SKM-1 (cell line): ENCODE measurements around the gene DCAF8.

Experiments
- DNase-seq: peaks from one replicate; lab custom pipeline; 2025; ENCODE audit not compliant: unreplicated experiment; lab: John Stamatoyannopoulos, UW

Gene DCAF8

DNA sequence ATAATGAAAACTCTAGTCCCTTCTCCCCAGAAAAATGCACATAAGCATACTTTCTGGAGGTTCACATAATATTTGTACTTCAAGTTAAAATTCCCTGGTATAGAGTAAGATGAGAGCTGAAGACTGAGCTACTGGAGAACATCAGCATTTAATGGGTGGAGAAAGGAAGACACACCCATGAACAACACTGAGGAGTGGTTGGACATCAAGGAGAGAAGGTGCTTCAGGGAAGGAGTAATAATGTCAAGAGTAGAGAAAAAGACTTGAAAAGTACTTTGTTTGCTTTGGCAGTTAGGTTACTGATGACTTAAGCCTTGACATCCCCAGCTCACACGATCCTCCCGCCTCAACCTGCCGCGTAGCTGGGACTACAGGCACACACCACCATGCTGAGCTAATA lies 35.3 kb downstream of the DCAF8 start:
- no peak for DNase-seq

DNA sequence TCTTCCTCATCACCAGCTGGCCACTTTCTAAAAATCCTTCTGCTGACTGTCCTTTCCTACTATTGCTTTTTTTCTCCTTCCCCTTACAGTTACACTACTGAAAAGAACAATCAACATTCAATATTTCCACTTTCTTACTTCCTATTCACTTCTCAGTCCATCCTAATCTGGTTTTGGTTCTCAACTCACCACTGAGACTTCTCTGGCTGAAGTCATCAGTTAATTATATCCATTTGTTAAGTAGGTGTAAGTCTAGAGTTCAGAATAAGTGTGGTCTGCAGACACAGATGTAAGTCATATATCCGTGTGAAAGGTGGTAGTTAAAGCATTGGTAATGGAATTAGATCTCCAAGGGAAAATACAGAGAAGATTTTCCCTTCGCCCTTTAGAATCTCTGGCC lies 35.7 kb downstream of the DCAF8 start:
- DNase-seq: no peak

DNA sequence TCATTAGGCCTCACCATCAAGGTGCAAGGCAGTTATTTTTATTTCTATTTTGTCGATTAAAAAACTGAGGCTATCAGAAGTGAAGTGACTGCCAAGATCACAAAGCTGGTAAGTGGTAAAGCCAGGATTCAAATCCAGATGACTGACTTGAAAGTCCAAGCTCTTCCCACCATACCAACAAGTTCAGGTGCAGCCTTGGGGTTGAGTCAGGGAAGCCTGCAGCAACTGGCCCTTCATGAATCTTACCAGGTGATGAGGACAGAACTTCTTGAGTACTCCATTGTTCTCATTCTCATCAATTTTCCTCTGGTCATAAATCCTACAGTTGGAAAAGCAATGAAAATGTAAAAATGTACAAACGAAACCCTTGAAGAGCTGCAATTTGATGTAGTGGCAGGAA lies 37.0 kb downstream of the DCAF8 start:
- DNase-seq: no peak

DNA sequence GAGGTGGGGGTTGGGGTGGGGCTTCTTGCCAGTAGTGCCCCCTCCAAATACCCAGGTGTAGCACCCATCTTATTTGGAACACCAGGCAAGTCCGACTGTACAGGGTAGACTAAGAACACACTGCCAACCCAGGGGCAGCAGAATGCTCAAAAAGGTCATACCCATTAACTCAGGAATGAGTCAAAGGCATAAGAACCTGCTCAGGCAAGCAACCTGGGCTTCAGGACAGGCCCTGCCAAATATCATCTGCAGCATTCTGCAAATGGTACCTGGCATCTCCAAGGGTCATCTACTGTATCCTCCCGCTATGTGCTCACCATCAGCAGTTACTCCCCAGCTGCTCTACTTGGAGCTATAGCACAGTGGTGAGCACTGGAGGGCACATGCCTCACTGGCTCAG lies 37.7 kb downstream of the DCAF8 start:
- no peak for DNase-seq

GRCh38 chr1:160222546-160222945 lies 39.8 kb downstream of the DCAF8 start:
- DNase-seq: no peak

DNA sequence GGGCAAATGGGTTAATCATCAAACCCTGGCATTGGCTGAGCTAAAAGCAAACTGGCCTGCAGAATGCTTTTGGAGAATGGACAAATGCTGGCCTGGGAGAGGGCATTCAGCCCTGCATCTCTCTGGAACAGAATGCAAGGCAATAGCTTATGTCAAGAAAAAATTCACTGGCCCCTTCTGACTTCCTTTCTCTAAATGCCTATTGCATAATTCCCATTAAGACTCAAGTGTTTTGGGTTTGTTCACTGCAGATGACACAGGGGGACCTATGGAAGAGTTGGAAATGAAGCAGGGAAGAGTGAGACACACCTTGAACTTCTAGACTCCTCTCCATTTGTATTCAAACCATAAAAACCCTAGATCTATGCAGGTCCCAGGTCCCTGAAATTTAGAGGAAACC lies 41.3 kb downstream of the DCAF8 start:
- no peak for DNase-seq

DNA sequence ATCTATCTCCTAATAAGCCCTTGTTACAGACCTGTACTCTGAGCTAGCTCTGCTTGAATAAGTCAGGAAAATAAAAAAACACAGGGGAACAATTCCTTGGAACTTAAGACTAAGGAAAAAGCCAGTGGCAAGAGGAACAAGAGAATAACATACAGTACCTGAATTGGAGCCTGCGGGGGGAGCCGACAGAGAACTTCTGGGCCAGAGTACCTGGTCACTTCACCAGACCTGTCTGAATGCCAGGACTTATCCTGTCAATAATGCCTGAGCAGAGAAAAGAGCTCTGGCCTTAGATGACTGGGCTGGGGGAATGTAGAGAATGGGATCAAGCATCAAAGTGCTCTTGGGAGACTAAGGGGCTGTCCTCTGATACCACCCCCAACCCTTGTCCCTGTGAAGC lies 42.0 kb downstream of the DCAF8 start:
- no peak for DNase-seq

DNA sequence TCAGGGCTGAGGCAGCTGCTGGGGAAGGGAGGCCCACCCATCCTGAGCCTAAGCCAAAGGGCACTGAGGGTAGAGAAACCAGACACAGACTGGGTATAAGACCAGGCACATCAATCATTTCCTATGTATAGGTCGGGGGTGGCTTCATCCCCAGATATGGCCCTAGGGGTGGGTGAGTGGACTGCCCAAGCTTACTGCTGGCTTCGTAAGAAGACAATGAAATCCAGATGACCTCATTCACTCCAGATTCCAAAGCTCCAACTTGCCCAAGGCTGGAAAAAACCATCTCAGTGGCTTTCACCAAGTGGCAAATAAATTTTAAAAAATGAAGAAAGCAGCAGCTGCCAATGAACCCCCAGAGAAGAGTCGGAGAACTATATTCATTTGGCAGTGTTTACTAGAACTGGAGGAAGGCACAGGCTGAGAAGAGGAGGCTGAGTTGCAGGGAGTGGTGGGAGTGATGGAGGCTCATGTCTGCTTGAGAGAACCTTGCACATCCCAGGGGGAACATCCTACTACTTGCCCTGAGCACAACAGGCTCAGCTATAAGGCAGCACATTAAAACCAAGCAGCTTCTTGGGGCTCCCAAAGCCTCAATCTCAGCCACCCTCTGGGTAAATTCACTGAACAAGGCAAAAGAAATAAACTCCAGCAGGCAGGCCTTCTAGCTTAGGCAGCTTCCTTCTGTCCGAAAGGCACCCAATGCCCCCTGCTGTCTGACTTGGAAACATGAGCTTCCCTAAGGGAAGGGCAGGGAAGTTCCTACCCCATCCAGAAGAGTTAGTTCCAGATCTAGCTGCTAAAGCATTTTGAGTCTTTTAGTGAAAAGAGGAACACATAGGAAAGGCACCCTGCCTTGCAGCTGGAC lies 43.1 kb downstream of the DCAF8 start:
- no peak for DNase-seq

- no peak for DNase-seq
Observed at GRCh38 chr1:160217481-160218051, 44.8 kb downstream of the DCAF8 start.

GRCh38 chr1:160216301-160216700 lies 46.0 kb downstream of the DCAF8 start:
- DNase-seq: no peak

DNA sequence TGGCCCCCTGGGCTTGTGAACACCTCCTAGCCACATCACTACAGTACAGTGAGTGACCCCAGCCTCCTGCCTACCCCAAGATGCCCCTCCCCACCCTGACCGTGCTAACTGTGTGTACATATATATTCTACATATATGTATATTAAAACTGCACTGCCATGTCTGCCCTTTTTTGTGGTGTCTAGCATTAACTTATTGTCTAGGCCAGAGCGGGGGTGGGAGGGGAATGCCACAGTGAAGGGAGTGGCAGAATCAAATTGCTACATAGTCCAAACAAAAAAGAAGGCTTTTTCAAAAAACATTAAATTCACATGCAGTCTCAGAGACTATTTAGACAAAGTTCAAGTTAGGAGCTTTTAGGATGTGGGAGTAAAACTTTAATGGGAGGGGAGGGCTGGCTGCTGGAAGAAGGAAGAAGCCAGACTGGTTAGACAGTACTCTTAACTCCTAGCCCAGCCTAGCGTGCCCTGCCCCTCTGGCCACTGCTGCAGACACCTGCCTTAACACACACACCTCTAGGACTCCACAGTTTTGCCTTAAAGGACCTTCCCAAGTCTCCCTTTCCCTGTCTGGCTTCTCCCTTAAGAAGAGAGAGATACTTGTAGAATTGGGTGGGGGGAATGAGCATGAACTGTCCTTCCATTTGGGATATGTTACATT lies 47.7 kb downstream of the DCAF8 start:
- DNase-seq: no peak

DNA sequence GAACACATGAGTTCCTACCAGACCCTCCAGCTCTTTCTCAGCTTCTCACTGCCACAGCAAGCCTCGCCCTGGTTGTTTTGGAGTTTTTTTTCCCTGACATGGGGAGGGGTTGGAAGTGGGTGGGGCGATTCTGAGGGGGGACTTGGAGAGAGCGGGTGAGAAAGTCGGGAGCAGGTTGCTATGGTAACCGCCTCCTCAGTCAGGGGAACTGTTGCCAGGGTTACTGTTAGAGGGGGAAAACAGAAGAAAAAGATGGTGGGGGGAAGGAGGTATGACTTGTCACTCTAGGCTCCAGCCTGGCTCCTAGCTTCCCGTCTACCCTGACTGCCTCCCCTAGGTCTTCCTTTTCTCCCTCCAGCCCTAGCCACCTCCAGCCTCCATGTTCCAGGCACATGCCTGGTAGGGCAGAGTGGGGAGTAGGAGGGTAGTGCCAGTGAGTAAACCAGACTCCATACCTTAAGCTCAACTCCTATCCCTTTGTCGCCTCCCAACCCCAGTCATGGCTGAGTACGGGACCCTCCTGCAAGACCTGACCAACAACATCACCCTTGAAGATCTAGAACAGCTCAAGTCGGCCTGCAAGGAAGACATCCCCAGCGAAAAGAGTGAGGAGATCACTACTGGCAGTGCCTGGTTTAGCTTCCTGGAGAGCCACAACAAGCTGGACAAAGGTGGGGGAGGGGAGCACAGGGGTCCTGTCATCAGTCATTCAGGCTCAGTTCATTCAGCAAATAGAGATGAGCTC lies 51.1 kb downstream of the DCAF8 start:
- DNase-seq: no peak

DNA sequence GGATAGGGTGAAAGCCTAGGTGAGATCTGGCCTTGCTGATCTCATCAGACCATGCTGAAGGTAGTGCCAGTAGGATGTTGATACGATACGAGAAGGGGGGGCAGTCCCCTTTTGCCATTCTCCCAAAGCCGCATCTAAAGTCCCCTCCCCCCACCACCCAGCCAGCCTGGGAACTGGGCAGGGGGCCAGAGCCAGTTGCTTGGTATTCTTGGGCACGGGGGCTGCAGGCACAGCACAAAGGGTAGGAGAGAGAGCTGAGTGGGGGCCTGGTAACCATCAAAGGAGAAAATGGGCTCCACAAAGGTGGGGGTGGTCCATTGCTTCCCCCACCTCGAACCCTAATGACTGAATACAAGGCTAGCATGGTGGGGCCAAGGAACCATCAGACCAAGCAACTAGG lies 51.8 kb downstream of the DCAF8 start:
- no peak for DNase-seq

DNA sequence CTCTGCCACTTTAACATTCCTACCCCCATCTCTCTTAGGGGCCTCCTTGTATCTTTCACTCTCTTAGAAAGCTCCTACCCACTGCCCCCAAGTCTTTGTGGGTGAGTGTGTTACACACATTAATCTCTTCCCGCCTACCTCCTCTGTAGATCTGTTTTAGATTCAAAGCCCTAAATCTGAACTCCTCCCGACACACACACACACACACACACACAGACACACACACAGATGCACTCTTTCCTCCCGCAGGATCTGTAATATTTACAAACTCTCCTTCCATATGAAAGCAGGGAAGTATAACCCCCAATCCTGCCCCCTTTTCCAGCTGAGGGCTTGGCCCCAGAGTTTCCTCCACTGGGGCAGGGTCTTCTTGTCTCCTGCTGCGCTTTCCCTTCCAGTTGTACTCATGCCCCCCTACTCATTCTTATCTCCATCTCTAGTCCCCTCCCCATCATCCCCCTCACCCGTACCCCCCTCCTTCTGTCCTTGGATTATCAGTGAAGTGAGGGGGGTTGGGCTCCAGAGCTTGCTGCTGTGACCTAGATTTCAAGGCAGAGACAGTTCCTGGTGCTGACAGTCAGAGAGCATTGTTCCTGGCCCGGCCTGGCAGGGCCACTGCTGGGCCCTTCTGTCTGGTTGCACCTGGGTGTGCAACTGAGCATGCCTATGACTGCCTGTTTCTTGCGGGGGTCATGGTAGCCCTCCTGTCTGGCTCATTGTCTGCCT lies 52.9 kb downstream of the DCAF8 start:
- no peak for DNase-seq

GRCh38 chr1:160208557-160209320 lies 53.6 kb downstream of the DCAF8 start:
- no peak for DNase-seq

DNA sequence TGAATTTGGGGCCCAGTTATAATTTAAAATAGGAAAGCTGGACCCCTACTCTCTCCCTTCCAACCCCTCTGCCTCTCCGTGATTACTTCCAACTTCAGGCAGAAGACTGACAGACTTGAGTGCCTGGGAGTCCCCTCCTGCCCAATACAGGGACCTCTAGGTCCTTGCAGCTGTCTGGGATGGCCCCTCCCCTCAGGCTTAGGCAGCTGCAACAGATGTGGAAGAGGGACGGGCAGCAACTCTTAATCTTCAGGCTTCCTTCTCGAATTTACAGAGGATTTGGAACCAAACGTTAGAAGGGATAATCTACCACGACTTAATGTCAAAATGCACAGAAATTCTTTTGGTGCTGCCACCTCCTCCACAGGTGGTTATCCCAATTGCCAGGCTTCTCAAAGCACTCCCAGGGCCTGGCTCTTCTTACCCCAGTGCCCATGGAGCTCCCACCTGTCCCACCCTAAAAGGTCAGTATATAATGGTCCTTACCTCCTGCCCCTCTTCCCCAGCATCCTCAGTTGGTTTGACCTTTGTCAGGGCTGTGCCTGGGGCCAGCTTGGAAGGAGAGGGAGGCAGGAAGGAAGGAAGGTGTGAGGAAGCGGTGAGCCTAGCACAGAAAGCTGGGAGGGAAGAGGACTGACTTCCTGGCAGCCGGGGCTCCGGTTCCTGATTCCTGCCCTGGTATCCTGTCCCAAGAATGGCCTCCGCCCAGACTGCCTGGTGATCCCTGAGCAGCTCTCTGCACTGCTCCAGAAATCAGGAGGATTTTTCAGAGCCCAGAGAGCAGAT lies 54.4 kb downstream of the DCAF8 start:
- no peak for DNase-seq

GRCh38 chr1:160207118-160207650 lies 55.2 kb downstream of the DCAF8 start:
- no peak for DNase-seq

DNA sequence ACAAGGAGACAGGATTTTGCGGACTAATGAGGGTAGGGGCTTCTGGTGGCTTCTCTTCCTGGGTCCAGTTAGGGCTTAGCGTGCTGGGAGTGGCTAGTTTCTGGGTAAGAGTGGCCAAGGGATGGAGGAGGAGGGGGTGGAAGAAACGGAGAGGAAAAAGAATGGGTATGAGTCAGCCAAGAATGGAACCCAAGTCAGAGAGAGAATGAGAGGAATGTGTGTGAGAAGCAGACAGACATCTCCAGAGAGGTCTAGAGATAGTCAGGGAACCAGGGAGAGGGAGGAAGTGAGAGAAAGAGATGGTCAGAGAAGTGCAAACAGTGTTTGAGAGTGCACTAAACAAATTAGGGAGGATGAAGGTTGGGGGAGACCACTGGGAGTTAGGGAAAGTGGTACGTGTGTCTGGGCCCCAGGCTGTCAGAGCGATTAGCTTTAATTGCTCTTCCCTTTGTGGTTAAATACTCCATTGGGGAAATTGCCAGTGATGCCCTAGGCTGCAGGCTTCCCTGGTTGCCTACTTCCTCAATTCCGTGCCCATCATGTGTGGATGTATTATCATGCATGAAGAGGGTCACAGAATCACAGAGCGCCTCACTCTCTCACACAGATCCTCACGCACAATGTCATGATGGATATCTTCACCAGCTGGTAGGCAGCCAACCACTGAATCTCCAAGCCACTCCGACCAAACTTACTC lies 55.8 kb downstream of the DCAF8 start:
- no peak for DNase-seq

DNA sequence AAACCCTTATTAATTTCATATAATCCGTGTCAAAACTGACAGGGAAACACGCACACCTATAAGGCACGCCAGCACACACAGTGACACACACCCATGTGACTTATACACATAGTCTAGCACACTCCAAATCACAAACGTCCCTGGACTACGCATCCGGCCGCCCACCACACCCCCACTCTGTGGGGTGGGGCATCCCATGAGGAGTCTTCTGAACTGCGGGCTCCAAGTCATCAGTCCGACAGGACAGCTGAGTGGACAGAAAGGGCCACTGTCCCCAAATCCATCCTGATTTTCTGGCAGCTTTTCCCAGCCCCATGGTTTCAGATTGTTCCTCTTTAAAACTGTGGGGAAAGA lies 56.3 kb downstream of the DCAF8 start:
- no peak for DNase-seq
